GM19193 (cell line): ENCODE data around the gene MAP4K5.

ENCODE experiments used
- POLR2A ChIP-seq: IDR thresholded peaks from 4 replicates; pipeline ENCODE4 v1.6.1; 2011; ENCODE audit not compliant: insufficient read depth, insufficient read length; ENCODE audit errors: extremely low read depth

The MAP4K5 gene

GRCh38 chr14:50532502-50533240, at the start of gene MAP4K5:
Gene MAP4K5, minus strand, starts transcription at chr14:50532569. Its CDS starts 520 bp downstream, at chr14:50532049.
- peak; percentile 49 for TF ChIP-seq POLR2A

- TF ChIP-seq POLR2A, result no peak
Measured at GRCh38 chr14:50578433-50578832, 46.1 kb upstream of the MAP4K5 start.

GRCh38 chr14:50577982-50578381, 45.6 kb upstream of the MAP4K5 start:
- TF ChIP-seq POLR2A, result no peak

GRCh38 chr14:50575769-50576168, 43.4 kb upstream of the MAP4K5 start:
- TF ChIP-seq POLR2A, result no peak

GRCh38 chr14:50573862-50574261, 41.5 kb upstream of the MAP4K5 start:
- no peak for TF ChIP-seq POLR2A

- no peak for TF ChIP-seq POLR2A
Measured at GRCh38 chr14:50569714-50570274, 37.4 kb upstream of the MAP4K5 start.

- no peak for TF ChIP-seq POLR2A
Measured at GRCh38 chr14:50562841-50563240, 30.5 kb upstream of the MAP4K5 start.

GRCh38 chr14:50560931-50561285, 28.5 kb upstream of the MAP4K5 start:
- TF ChIP-seq POLR2A, result no peak

- no peak for TF ChIP-seq POLR2A
Measured at GRCh38 chr14:50559990-50560930, 27.9 kb upstream of the MAP4K5 start, which contains the start of gene ATL1. Gene ATL1, plus strand, starts transcription at chr14:50560145. Its CDS starts 121 bp downstream, at chr14:50560266.

- TF ChIP-seq POLR2A, result no peak
Measured at GRCh38 chr14:50551877-50552276, 19.5 kb upstream of the MAP4K5 start.

GRCh38 chr14:50550294-50550693, 17.9 kb upstream of the MAP4K5 start:
- no peak for TF ChIP-seq POLR2A

GRCh38 chr14:50545618-50546017, 13.2 kb upstream of the MAP4K5 start:
- no peak for TF ChIP-seq POLR2A

- TF ChIP-seq POLR2A, result no peak
Measured at GRCh38 chr14:50544911-50545310, 12.5 kb upstream of the MAP4K5 start.

GRCh38 chr14:50542941-50543418, 10.6 kb upstream of the MAP4K5 start:
- TF ChIP-seq POLR2A, result no peak

GRCh38 chr14:50541159-50541567, 8.8 kb upstream of the MAP4K5 start:
- TF ChIP-seq POLR2A, result no peak
